Astrocyte of the spinal cord (primary cell): ENCODE data around the gene CREM.
"Not testable (repeated sequence)": the region's sequence is repeated elsewhere in the genome, so short reads cannot be mapped to it uniquely, and the experiment has no call there.

Experiments used
- DNase-seq: peaks from one replicate; pipeline ENCODE4 v3.0.0; 2011; ENCODE audit warnings: low read depth, low spot score
- H3K4me3 ChIP-seq: 2 replicates; pipeline ENCODE4 v1.5.1; 2011; ENCODE audit warnings: low read depth, mild to moderate bottlenecking, low read length, moderate library complexity
- in situ Hi-C: cut with HindIII; loops from 2 replicates; pipeline ENCODE4 v1.10.0; 2017; ENCODE audit warnings: low sequenced_read_pairs
- TF ChIP-seq, protein P1 (sequence below): IDR thresholded peaks from 2 replicates; pipeline ENCODE4 v1.5.1; 2012; ENCODE audit warnings: low read depth, mild to moderate bottlenecking, low read length, inconsistent platforms

The CREM gene

DNA sequence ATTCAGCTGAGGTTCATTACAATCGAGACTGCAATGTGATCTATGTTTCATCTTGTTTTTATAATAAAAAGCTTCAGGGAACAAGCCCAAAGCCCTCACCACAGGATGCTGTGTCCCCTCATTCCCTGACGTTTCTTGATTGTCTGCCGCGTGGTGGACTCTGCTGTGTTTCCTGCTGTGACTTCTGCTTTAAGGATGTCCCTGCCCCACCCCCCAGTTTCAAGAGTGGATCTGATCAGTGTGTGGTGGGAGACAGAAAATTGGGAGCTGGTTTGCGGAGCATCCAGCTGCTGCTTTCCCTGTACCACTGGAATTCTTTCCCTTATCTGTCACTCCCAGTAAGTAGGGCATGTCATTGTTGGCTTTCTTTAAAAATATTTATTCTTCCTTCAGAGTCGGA, 86.2 kb downstream of the CREM start:
- in situ Hi-C loops: no loop called here
- H3K4me3 ChIP-seq: no peak overlapping the region
- TF ChIP-seq, protein P1, sequence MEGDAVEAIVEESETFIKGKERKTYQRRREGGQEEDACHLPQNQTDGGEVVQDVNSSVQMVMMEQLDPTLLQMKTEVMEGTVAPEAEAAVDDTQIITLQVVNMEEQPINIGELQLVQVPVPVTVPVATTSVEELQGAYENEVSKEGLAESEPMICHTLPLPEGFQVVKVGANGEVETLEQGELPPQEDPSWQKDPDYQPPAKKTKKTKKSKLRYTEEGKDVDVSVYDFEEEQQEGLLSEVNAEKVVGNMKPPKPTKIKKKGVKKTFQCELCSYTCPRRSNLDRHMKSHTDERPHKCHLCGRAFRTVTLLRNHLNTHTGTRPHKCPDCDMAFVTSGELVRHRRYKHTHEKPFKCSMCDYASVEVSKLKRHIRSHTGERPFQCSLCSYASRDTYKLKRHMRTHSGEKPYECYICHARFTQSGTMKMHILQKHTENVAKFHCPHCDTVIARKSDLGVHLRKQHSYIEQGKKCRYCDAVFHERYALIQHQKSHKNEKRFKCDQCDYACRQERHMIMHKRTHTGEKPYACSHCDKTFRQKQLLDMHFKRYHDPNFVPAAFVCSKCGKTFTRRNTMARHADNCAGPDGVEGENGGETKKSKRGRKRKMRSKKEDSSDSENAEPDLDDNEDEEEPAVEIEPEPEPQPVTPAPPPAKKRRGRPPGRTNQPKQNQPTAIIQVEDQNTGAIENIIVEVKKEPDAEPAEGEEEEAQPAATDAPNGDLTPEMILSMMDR: no peak
- peak; percentile 76 for DNase-seq

DNA sequence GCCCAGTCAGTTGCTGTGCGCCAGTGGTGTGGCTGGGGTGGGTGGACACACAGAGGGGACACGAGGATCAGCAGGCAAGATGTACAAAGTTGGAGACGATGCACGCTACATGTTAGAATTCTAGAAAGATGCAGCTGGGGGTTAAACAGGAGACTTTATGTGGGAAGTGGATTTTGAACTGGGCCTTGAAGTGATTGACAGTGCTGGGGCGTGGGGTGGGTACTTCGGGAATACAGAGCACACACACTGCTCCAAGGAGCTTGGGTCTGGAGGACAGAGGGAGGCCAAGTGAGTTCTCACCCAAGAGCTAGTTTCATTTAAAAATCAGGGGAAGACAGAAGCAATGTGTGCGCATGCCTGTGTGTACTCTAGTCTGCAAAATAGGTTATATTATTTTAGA, 87.1 kb downstream of the CREM start:
- no peak overlapping the region for H3K4me3 ChIP-seq
- TF ChIP-seq, protein P1: no peak
- DNase-seq: no peak
- in situ Hi-C loops: no loop called here

DNA sequence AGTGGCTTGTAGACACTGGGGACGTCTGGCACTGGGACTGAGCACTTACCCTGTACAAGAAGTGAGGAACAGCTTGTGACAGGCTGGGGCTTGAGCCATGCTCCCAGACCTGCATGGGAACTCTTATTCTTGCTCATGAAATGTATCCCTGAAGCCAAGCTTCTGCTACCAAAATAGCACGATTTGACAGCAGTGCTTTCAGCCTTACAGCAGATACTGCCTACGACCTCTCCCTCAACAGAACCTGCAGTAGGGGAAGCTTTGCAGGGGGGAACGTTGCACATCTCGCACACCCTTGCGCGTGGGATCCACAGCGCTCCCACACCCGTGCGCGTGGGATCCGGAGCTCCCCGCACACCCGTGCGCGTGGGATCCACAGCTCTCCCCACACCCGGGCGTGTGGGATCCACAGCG, 88.0 kb downstream of the CREM start:
- no peak overlapping the region for H3K4me3 ChIP-seq
- in situ Hi-C loops: no loop called here
- TF ChIP-seq, protein P1: no peak
- no peak for DNase-seq

DNA sequence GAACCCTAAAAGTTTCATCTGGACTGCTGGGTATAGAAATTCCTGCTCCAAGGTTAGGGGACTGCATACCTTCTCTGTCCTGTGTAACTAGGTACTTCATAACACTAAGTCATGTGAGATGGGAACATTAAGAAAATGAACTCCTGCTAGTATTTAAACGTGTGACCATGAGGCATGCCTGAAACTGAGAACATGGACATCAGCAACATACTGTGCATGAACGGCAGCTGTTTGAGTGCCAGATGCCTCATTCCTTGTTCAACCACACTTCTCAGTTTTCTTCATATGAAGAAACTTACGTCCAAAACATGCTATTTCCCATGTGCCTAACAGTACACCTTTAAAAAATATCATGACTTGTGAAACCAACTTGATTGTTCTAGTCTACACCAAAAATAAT, 88.5 kb downstream of the CREM start:
- TF ChIP-seq, protein P1: no peak
- in situ Hi-C loops: no loop called here
- H3K4me3 ChIP-seq: no peak overlapping the region
- DNase-seq: no peak

DNA sequence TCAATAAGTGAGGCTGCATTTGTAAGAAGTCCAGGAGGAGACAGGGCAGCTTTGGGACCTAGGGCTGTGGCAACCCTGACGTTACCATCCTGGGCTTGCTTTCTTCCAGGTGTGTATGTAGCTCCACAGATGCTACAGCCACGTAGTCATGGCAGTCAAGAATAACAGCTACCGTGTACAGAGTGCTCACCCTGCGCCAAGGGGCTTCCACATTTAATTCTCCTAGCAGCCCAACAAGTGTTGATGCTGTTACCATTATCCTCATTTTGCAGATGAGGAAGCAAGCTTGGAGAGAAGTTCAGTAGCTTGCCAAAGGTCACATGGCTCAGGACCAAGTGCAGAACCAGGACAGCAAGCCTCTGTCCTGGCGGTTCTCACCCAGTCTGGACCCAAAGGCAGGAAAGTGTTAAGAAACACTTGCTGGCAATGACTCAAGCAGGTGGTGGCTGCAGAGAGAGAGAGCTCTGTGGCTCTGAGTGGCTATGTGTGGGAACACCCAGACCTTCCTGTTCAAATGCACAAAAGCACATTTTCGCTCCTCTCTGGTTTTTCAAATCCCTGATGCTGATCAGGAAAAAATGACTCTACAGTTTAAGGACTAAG, 89.8 kb downstream of the CREM start:
- in situ Hi-C loops: no loop called here
- DNase-seq: peak; percentile 22

DNA sequence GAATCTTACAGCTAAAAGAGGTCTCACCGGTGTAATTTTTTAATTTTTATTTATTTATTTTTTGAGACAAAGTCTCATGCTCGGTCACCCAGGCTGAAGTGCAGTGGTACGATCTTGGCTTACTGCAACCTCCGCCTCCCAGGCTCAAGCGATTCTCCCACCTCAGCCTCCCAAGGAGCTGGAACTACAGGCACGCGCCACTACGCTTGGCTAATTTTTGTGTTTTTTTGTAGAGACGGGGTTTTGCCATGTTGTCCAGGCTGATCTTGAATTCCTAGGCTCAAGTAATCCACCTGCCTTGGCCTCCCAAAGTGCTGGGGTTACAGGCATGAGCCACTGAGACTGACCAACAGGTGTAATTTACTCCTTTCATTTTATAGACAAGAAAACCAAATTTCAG, 90.3 kb downstream of the CREM start:
- DNase-seq, H3K4me3 ChIP-seq, in situ Hi-C loops: not testable (repeated sequence)

More for the DNA sequence above, 89.8 kb downstream of the CREM start:
- H3K4me3 ChIP-seq: no peak overlapping the region
- TF ChIP-seq, protein P1: no peak

DNA sequence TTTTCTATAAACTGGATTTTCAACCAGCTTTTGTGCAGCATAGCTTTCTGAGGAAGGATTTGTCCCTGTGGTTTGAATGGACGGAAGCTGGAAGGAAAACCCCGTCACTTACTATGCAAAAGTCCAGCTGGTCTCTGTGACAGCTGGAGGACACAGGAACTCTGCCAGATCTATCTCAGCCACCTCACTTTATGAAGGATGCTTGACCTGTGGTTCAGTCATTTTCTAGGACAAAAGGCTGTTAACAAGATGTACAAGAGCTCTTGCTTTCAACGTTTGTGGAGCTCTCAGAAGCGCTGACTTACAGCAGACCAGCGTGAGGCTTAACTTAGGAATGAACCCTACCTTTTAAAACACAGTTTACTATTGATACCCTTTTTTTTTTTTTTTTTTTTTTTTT, 90.8 kb downstream of the CREM start:
- no peak for DNase-seq
- TF ChIP-seq, protein P1: no peak
- H3K4me3 ChIP-seq: no peak overlapping the region
- in situ Hi-C loops: no loop called here
